Prostate gland (tissue), 2 donors: ENCODE results near the gene IL17A.

ENCODE experiments used
- CTCF ChIP-seq, 4 experiments: fragments of 200-600 bp in 2 of 4; fragments of 450-650 bp in 2 of 4; sonication (generic) in 2 of 4; IDR thresholded peaks; 1 replicate in 3 of 4; 2 replicates in 1 of 4; pipeline ENCODE4 v1.5.1; 2016 to 2019; ENCODE audit warnings: antibody characterized with exemption in 4 of 4, mild to moderate bottlenecking in 2 of 4, moderate library complexity in 2 of 4
- POLR2A ChIP-seq: fragments of 450-650 bp; IDR thresholded peaks from one replicate; pipeline ENCODE4 v1.6.1; 2016; ENCODE audit warnings: antibody characterized with exemption, mild to moderate bottlenecking
- POLR2AphosphoS5 ChIP-seq: sonication (generic); formaldehyde crosslinking; IDR thresholded peaks from one replicate; pipeline ENCODE4 v1.6.1; 2017; ENCODE audit warnings: antibody characterized with exemption

GRCh38 chr6:52161689-52162438 is 24.3 kb upstream of the IL17A start:
- TF ChIP-seq CTCF (IDR thresholded peaks at IDR 0.05), result no peak
- no peak for TF ChIP-seq POLR2AphosphoS5
- TF ChIP-seq POLR2A, result no peak
